Measurements from ENCODE around the gene TTLL8.

Gene TTLL8

GRCh38 chr22:50040717-50041116 is 17.4 kb downstream of the TTLL8 start:
- no peak for DNase-seq (ENCODE audit: low read depth)

GRCh38 chr22:50039669-50040443 is 18.2 kb downstream of the TTLL8 start:
- no peak for DNase-seq (ENCODE audit: low read depth)

- no peak for DNase-seq (ENCODE audit: low read depth)
These were observed 21.9 kb downstream of the TTLL8 start for GRCh38 chr22:50035976-50036724.

GRCh38 chr22:50035131-50035881 is 22.8 kb downstream of the TTLL8 start:
- no peak for DNase-seq (ENCODE audit: low read depth)

GRCh38 chr22:50034126-50035081 is 23.7 kb downstream of the TTLL8 start:
- no peak for DNase-seq (ENCODE audit: low read depth)

GRCh38 chr22:50032941-50033601 is 25.0 kb downstream of the TTLL8 start:
- no peak for DNase-seq (ENCODE audit: low read depth)

GRCh38 chr22:50032109-50032871 is 25.8 kb downstream of the TTLL8 start:
- no peak for DNase-seq (ENCODE audit: low read depth)

- no peak for DNase-seq (ENCODE audit: low read depth)
These were observed 26.7 kb downstream of the TTLL8 start for GRCh38 chr22:50031189-50032091.

- DNase-seq (ENCODE audit: low read depth) = no peak
These were observed 27.6 kb downstream of the TTLL8 start for GRCh38 chr22:50030297-50031188.

GRCh38 chr22:50027639-50028537 is 30.2 kb downstream of the TTLL8 start:
- DNase-seq (ENCODE audit: low read depth) = no peak

- DNase-seq (ENCODE audit: low read depth) = no peak
These were observed 32.1 kb downstream of the TTLL8 start for GRCh38 chr22:50025993-50026392.

- no peak for DNase-seq (ENCODE audit: low read depth)
These were observed 35.8 kb downstream of the TTLL8 start for GRCh38 chr22:50022171-50022819.

GRCh38 chr22:50020606-50021005 is 37.5 kb downstream of the TTLL8 start:
- no peak for DNase-seq (ENCODE audit: low read depth)

GRCh38 chr22:50019316-50019715 is 38.8 kb downstream of the TTLL8 start:
- DNase-seq (ENCODE audit: low read depth) = no peak

- DNase-seq (ENCODE audit: low read depth) = no peak
These were observed 39.4 kb downstream of the TTLL8 start for GRCh38 chr22:50018608-50019285.

- DNase-seq (ENCODE audit: low read depth) = no peak
These were observed 40.3 kb downstream of the TTLL8 start for GRCh38 chr22:50017701-50018224.
